Breast epithelium (tissue), 3 donors: ENCODE results near the gene NDUFS6.

Experiments
- CTCF ChIP-seq, 3 donors: fragments of 450-650 bp; IDR thresholded peaks; one replicate each; pipeline ENCODE4 v1.5.1; 2016 to 2017; ENCODE audit warnings: antibody characterized with exemption in 3 of 3, mild to moderate bottlenecking in 3 of 3, moderate library complexity in 3 of 3
- POLR2AphosphoS5 ChIP-seq, 3 donors: sonication (generic); formaldehyde crosslinking; IDR thresholded peaks; one replicate each; pipeline ENCODE4 v1.6.1; 2017; ENCODE audit warnings: antibody characterized with exemption in 3 of 3

- TF ChIP-seq CTCF (IDR thresholded peaks at IDR 0.05), result no peak
- peak; percentile 34 to 85 (median 72) for TF ChIP-seq POLR2AphosphoS5 (IDR thresholded peaks at IDR 0.05)
These were observed 1.4 kb upstream of the NDUFS6 start, which contains the start of gene MRPL36 for GRCh38 chr5:1799602-1800471.
